Prostate gland (tissue), 2 donors: ENCODE data around the gene ZNF844.

Source experiments
- CTCF ChIP-seq, 4 experiments: fragments of 200-600 bp in 2 of 4; fragments of 450-650 bp in 2 of 4; sonication (generic) in 2 of 4; IDR thresholded peaks; 1 replicate in 3 of 4; 2 replicates in 1 of 4; pipeline ENCODE4 v1.5.1; 2016 to 2019; ENCODE audit warnings: antibody characterized with exemption in 4 of 4, mild to moderate bottlenecking in 2 of 4, moderate library complexity in 2 of 4
- POLR2A ChIP-seq: fragments of 450-650 bp; IDR thresholded peaks from one replicate; pipeline ENCODE4 v1.6.1; 2016; ENCODE audit warnings: antibody characterized with exemption, mild to moderate bottlenecking
- POLR2AphosphoS5 ChIP-seq: sonication (generic); formaldehyde crosslinking; IDR thresholded peaks from one replicate; pipeline ENCODE4 v1.6.1; 2017; ENCODE audit warnings: antibody characterized with exemption

GRCh38 chr19:12075538-12076139 lies 11.1 kb downstream of the ZNF844 start:
- TF ChIP-seq POLR2AphosphoS5 (no peak), POLR2A (no peak), CTCF (IDR thresholded peaks at IDR 0.05) (no peak)
